Measurements from ENCODE around the gene SEPHS1. TPM values are rescaled to one million over a fixed set of nuclear protein-coding genes. Genes with fewer than 3 reads are reported as not detected.

The SEPHS1 gene
- 70.0 and 81.0 TPM in 2 replicates for total RNA-seq (2014; rRNA removed; shearing (Covaris generic); ENCODE audit: low replicate concordance)

DNA sequence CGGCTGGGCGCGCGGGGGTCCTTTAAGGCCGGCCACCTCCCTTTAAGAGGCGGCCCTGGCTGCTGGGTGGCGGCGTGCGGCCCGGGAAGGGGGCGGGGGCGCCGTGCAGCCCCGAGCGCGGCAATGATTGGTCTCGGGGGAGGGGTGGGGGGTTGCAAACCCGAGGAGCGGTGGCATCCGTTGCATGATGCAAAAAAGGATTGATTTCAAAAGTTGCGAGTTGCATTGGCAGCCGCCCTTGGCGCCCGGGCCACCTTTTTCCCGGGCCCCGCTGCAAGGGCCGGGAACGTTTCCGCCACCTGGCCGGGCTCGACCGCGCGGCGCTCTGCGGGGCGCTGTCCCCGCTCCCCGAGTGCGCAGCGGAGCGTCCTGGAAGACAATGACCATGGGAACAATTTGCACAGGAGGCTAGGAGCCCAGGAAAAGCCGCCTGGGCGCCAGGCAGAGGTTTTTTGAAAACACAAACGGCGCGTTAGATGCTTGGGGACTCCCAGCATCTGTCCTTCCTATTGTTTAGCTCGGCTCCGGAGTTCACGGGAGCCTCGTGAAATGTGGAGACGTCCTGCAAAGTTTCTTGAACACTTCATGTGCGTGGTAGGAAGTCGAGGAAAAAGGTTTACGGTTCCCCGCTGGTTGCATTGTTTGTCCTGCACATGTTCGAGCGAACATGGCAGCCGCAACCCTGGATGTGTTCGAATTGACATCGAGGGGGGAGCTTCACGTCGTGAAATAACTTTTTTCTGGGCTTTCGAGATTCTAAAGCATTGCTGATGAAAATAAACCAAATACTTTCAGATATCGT is at the start of gene SEPHS1:
Gene SEPHS1, minus strand, starts transcription at position 78 of the 802 bp plus-strand sequence. CDS start 3,343 bp downstream, outside the sequence.
- Histone ChIP-seq H3K36me3 (ENCODE audit: insufficient read depth, low read length) (peaks cover 9% of the 10 kb centered on the region; the same call in 1 of the 2 replicates), H3K4me3 (ENCODE audit: low read length) (peak within 1 kb of the TSS; percentile 88), H3K9me3 (ENCODE audit: low read length) (no peaks in the 10 kb centered on the region), H3K9ac (ENCODE audit: low read length) (peak within 1 kb of the TSS; percentile 83), H3K27me3 (ENCODE audit: low read length) (no peaks in the 10 kb centered on the region), H3K4me1 (ENCODE audit: low read length) (peaks cover 45% of the 10 kb centered on the region), H3K9me2 (replicated peaks; ENCODE audit: insufficient read depth, low read length) (no peaks in the 10 kb centered on the region), H4K20me1 (ENCODE audit: insufficient read depth, low read depth, low read length) (0 out of 2 replicates have a peak, but pooled peaks cover 4% of the 10 kb centered on the region), H3K27ac (ENCODE audit: low read length) (peak within 1 kb of the TSS; percentile 88), H3K4me2 (ENCODE audit: low read depth, low read length, poor library complexity, severe bottlenecking) (peak within 1 kb of the TSS; percentile 80), H2AFZ (ENCODE audit: low read length) (peak within 1 kb of the TSS; percentile 47; the same call in 1 of the 2 replicates), H3K79me2 (ENCODE audit: low read length) (peaks cover 38% of the 10 kb centered on the region)
- peak; percentile 94 for DNase-seq

DNA sequence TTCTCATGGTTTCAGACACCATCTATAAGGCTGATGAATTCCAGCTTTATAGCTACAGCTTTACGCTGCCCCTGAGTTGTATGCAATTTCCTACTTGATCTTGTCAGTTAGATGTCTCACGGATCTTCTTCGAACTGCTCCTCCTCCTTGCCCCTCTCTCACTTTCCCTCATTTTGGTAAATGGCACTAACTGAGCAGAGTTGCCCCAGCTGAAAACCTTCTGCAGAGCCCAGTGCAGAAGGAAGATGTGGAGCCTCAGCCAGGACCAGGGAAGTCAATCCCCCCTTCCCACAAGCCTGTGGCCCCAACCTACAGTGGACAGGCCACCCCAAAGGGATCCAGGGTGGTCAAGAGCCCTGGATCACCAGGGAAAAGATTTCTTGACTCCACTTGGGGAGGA is 49.0 kb upstream of the SEPHS1 start:
- no peak overlapping the region for H3K27ac ChIP-seq (ENCODE audit: low read length)
- no peaks in the 10 kb centered on the region for H4K20me1 ChIP-seq (ENCODE audit: insufficient read depth, low read depth, low read length)
- no peaks in the 10 kb centered on the region for H3K9me2 ChIP-seq (replicated peaks; ENCODE audit: insufficient read depth, low read length)
- no peak for DNase-seq
- no peaks in the 10 kb centered on the region for H3K9me3 ChIP-seq (ENCODE audit: low read length)
- no peaks in the 10 kb centered on the region for H3K36me3 ChIP-seq (ENCODE audit: insufficient read depth, low read length)
- no peak overlapping the region for H3K4me3 ChIP-seq (ENCODE audit: low read length)
- H2AFZ ChIP-seq (ENCODE audit: low read length), result no peak overlapping the region
- H3K4me2 ChIP-seq (ENCODE audit: low read depth, low read length, poor library complexity, severe bottlenecking), result no peak overlapping the region
- no peaks in the 10 kb centered on the region for H3K4me1 ChIP-seq (ENCODE audit: low read length)
- no peak overlapping the region for H3K9ac ChIP-seq (ENCODE audit: low read length)
- no peaks in the 10 kb centered on the region for H3K27me3 ChIP-seq (ENCODE audit: low read length)
- no peaks in the 10 kb centered on the region for H3K79me2 ChIP-seq (ENCODE audit: low read length)

DNA sequence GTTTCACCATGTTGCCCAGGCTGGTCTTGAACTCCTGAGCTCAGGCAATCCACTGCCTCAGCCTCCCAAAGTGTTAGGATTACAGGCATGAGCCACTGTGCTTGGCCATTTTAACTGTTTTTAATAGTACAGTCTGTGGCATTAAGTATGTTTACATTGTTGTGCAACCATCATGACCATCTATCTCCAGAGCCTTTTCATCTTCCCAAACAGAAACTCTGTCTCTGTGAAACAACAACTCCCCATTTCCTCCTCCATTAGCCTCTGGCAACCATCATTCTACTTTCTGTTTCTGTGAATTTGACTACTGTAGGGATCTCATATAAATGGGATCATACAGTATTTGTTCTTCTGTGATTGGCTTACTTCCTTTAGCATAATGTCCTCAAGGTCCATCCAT is 48.3 kb upstream of the SEPHS1 start:
- no peak overlapping the region for H3K9ac ChIP-seq (ENCODE audit: low read length)
- H3K4me3 ChIP-seq (ENCODE audit: low read length), result no peak overlapping the region
- no peaks in the 10 kb centered on the region for H3K9me2 ChIP-seq (replicated peaks; ENCODE audit: insufficient read depth, low read length)
- no peaks in the 10 kb centered on the region for H3K79me2 ChIP-seq (ENCODE audit: low read length)
- H3K27ac ChIP-seq (ENCODE audit: low read length), result no peak overlapping the region
- no peaks in the 10 kb centered on the region for H4K20me1 ChIP-seq (ENCODE audit: insufficient read depth, low read depth, low read length)
- DNase-seq, result no peak
- H2AFZ ChIP-seq (ENCODE audit: low read length), result no peak overlapping the region
- no peaks in the 10 kb centered on the region for H3K9me3 ChIP-seq (ENCODE audit: low read length)
- H3K36me3 ChIP-seq (ENCODE audit: insufficient read depth, low read length), result no peaks in the 10 kb centered on the region
- no peaks in the 10 kb centered on the region for H3K27me3 ChIP-seq (ENCODE audit: low read length)
- no peak overlapping the region for H3K4me2 ChIP-seq (ENCODE audit: low read depth, low read length, poor library complexity, severe bottlenecking)
- H3K4me1 ChIP-seq (ENCODE audit: low read length), result no peaks in the 10 kb centered on the region

- no peak for DNase-seq
- no peaks in the 10 kb centered on the region for H3K9me3 ChIP-seq (ENCODE audit: low read length)
- H3K27me3 ChIP-seq (ENCODE audit: low read length), result no peaks in the 10 kb centered on the region
- no peak overlapping the region for H2AFZ ChIP-seq (ENCODE audit: low read length)
- no peak overlapping the region for H3K27ac ChIP-seq (ENCODE audit: low read length)
- no peak overlapping the region for H3K4me3 ChIP-seq (ENCODE audit: low read length)
- H3K4me1 ChIP-seq (ENCODE audit: low read length), result no peaks in the 10 kb centered on the region
- H3K4me2 ChIP-seq (ENCODE audit: low read depth, low read length, poor library complexity, severe bottlenecking), result no peak overlapping the region
- H4K20me1 ChIP-seq (ENCODE audit: insufficient read depth, low read depth, low read length), result no peaks in the 10 kb centered on the region
- H3K9me2 ChIP-seq (replicated peaks; ENCODE audit: insufficient read depth, low read length), result no peaks in the 10 kb centered on the region
- no peaks in the 10 kb centered on the region for H3K79me2 ChIP-seq (ENCODE audit: low read length)
- no peaks in the 10 kb centered on the region for H3K36me3 ChIP-seq (ENCODE audit: insufficient read depth, low read length)
- H3K9ac ChIP-seq (ENCODE audit: low read length), result no peak overlapping the region
These were observed 47.4 kb upstream of the SEPHS1 start for GRCh38 chr10:13395540-13395939.

GRCh38 chr10:13393640-13394039 is 45.5 kb upstream of the SEPHS1 start:
- H3K4me2 ChIP-seq (ENCODE audit: low read depth, low read length, poor library complexity, severe bottlenecking), result no peak overlapping the region
- H2AFZ ChIP-seq (ENCODE audit: low read length), result no peak overlapping the region

GRCh38 chr10:13392701-13393100 is 44.6 kb upstream of the SEPHS1 start:
- Histone ChIP-seq H3K27ac (ENCODE audit: low read length) (no peak overlapping the region), H3K79me2 (ENCODE audit: low read length) (no peaks in the 10 kb centered on the region), H2AFZ (ENCODE audit: low read length) (no peak overlapping the region)

More at GRCh38 chr10:13393640-13394039, 45.5 kb upstream of the SEPHS1 start:
- H3K9me3 ChIP-seq (ENCODE audit: low read length), result no peaks in the 10 kb centered on the region
- H4K20me1 ChIP-seq (ENCODE audit: insufficient read depth, low read depth, low read length), result no peaks in the 10 kb centered on the region
- no peaks in the 10 kb centered on the region for H3K36me3 ChIP-seq (ENCODE audit: insufficient read depth, low read length)
- H3K79me2 ChIP-seq (ENCODE audit: low read length), result no peaks in the 10 kb centered on the region
- no peaks in the 10 kb centered on the region for H3K27me3 ChIP-seq (ENCODE audit: low read length)
- DNase-seq, result no peak
- no peaks in the 10 kb centered on the region for H3K4me1 ChIP-seq (ENCODE audit: low read length)
- H3K9me2 ChIP-seq (replicated peaks; ENCODE audit: insufficient read depth, low read length), result no peaks in the 10 kb centered on the region
- H3K4me3 ChIP-seq (ENCODE audit: low read length), result no peak overlapping the region
- H3K9ac ChIP-seq (ENCODE audit: low read length), result no peak overlapping the region
- H3K27ac ChIP-seq (ENCODE audit: low read length), result no peak overlapping the region

DNA sequence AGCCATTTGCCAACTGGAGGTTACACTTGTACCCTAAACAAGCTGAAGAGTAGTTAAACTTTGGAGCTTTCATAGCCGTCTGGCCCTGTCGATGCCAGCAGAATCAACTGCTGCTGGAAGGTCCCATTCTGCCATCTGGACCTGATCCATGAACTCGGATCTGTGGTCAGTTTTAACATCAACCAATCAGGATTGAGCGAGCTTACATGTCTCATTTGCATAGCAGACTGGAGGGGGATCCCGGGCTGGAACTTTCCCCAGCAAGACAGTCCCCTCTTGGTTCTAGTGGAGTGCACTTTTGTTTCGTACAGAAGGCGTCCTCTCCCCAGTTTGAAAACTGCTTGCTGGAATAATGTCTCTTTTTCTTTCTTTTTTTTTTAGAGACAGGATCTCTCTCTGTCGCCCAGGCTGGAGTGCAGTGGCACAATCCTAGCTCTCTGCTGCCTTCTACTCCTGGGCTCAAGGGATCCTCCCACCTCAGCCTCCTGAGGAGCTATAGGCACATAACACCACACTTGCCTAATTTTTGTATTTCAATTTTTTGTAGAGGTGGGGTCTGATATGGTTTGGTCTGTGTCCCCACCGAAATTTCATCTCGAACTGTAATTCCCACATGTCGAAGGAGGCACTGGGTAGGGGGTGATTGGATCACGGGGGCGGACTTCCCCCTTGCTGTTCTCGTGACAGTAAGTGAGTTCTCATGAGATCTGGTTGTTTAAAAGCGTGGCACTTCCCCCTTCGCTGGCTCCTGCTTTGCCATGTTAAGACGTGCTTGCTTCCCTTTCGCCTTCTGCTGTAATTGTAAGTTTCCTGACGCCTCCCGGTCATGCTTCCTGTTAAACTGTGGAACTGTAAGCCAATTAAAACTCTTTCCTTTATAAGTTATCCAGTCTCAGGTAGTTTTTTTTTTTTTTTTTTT is 42.8 kb upstream of the SEPHS1 start:
- Histone ChIP-seq H3K27ac (ENCODE audit: low read length) (no peak overlapping the region), H2AFZ (ENCODE audit: low read length) (no peak overlapping the region), H3K9me3 (ENCODE audit: low read length) (no peaks in the 10 kb centered on the region), H3K9me2 (replicated peaks; ENCODE audit: insufficient read depth, low read length) (no peaks in the 10 kb centered on the region), H3K4me3 (ENCODE audit: low read length) (no peak overlapping the region), H3K79me2 (ENCODE audit: low read length) (no peaks in the 10 kb centered on the region), H3K4me2 (ENCODE audit: low read depth, low read length, poor library complexity, severe bottlenecking) (no peak overlapping the region), H3K4me1 (ENCODE audit: low read length) (no peaks in the 10 kb centered on the region), H3K9ac (ENCODE audit: low read length) (no peak overlapping the region), H3K36me3 (ENCODE audit: insufficient read depth, low read length) (no peaks in the 10 kb centered on the region), H4K20me1 (ENCODE audit: insufficient read depth, low read depth, low read length) (no peaks in the 10 kb centered on the region), H3K27me3 (ENCODE audit: low read length) (no peaks in the 10 kb centered on the region)
- no peak for DNase-seq

More at GRCh38 chr10:13392701-13393100, 44.6 kb upstream of the SEPHS1 start:
- Histone ChIP-seq H4K20me1 (ENCODE audit: insufficient read depth, low read depth, low read length) (no peaks in the 10 kb centered on the region), H3K4me2 (ENCODE audit: low read depth, low read length, poor library complexity, severe bottlenecking) (no peak overlapping the region), H3K36me3 (ENCODE audit: insufficient read depth, low read length) (no peaks in the 10 kb centered on the region), H3K9ac (ENCODE audit: low read length) (no peak overlapping the region), H3K9me3 (ENCODE audit: low read length) (no peaks in the 10 kb centered on the region), H3K27me3 (ENCODE audit: low read length) (no peaks in the 10 kb centered on the region), H3K9me2 (replicated peaks; ENCODE audit: insufficient read depth, low read length) (no peaks in the 10 kb centered on the region), H3K4me1 (ENCODE audit: low read length) (no peaks in the 10 kb centered on the region), H3K4me3 (ENCODE audit: low read length) (no peak overlapping the region)
- DNase-seq, result no peak

All from Karpas-422 (cell line).